Neutrophil (primary cell): ENCODE measurements around the gene ECHDC1.

Experiments used
- H3K27ac ChIP-seq: fragments of 200-600 bp; sonication (generic); 2 replicates; pipeline ENCODE4 v1.5.1; 2016; ENCODE audit warnings: mild to moderate bottlenecking, moderate library complexity
- H3K27me3 ChIP-seq: fragments of 200-600 bp; sonication (generic); 2 replicates; pipeline ENCODE4 v1.6.0; 2016; ENCODE audit warnings: mild to moderate bottlenecking
- H3K36me3 ChIP-seq: fragments of 200-600 bp; sonication (generic); 2 replicates; pipeline ENCODE4 v1.5.1; 2017
- H3K4me1 ChIP-seq, 2 experiments: fragments of 200-600 bp in 1 of 2; sonication (generic) in 1 of 2; 1 replicate in 1 of 2; 2 replicates in 1 of 2; pipeline versions ENCODE4 v1.5.1 to v1.6.1; 2013 to 2016; ENCODE audit warnings: low read depth in 1 of 2, low read length in 1 of 2, mild to moderate bottlenecking in 1 of 2, moderate library complexity in 1 of 2; ENCODE audit not compliant: control insufficient read depth in 1 of 2, insufficient read depth in 1 of 2
- H3K4me3 ChIP-seq, 2 experiments: fragments of 200-600 bp in 1 of 2; sonication (generic) in 1 of 2; 1 replicate in 1 of 2; 2 replicates in 1 of 2; pipeline ENCODE4 v1.5.1; 2013 to 2016; ENCODE audit warnings: low read depth in 1 of 2, low read length in 1 of 2, mild to moderate bottlenecking in 1 of 2, moderate library complexity in 1 of 2
- H3K9me3 ChIP-seq: fragments of 200-600 bp; sonication (generic); 2 replicates; pipeline ENCODE4 v1.5.1; 2016
- TF ChIP-seq, protein P1 (sequence below): fragments of 200-600 bp; sonication (generic); IDR thresholded peaks from 2 replicates; pipeline ENCODE4 v1.5.1; 2016; ENCODE audit warnings: antibody characterized with exemption

ECHDC1 gene

GRCh38 chr6:127300411-127300810 is 43.0 kb downstream of the ECHDC1 start:
- Histone ChIP-seq H3K27ac (no peak overlapping the region), H3K36me3 (peaks cover 9% of the 10 kb centered on the region), H3K27me3 (no peaks in the 10 kb centered on the region), H3K4me1 (no peaks in the 10 kb centered on the region), H3K9me3 (no peaks in the 10 kb centered on the region), H3K4me3 (no peak overlapping the region)
- TF ChIP-seq, protein P1, sequence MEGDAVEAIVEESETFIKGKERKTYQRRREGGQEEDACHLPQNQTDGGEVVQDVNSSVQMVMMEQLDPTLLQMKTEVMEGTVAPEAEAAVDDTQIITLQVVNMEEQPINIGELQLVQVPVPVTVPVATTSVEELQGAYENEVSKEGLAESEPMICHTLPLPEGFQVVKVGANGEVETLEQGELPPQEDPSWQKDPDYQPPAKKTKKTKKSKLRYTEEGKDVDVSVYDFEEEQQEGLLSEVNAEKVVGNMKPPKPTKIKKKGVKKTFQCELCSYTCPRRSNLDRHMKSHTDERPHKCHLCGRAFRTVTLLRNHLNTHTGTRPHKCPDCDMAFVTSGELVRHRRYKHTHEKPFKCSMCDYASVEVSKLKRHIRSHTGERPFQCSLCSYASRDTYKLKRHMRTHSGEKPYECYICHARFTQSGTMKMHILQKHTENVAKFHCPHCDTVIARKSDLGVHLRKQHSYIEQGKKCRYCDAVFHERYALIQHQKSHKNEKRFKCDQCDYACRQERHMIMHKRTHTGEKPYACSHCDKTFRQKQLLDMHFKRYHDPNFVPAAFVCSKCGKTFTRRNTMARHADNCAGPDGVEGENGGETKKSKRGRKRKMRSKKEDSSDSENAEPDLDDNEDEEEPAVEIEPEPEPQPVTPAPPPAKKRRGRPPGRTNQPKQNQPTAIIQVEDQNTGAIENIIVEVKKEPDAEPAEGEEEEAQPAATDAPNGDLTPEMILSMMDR = no peak

DNA sequence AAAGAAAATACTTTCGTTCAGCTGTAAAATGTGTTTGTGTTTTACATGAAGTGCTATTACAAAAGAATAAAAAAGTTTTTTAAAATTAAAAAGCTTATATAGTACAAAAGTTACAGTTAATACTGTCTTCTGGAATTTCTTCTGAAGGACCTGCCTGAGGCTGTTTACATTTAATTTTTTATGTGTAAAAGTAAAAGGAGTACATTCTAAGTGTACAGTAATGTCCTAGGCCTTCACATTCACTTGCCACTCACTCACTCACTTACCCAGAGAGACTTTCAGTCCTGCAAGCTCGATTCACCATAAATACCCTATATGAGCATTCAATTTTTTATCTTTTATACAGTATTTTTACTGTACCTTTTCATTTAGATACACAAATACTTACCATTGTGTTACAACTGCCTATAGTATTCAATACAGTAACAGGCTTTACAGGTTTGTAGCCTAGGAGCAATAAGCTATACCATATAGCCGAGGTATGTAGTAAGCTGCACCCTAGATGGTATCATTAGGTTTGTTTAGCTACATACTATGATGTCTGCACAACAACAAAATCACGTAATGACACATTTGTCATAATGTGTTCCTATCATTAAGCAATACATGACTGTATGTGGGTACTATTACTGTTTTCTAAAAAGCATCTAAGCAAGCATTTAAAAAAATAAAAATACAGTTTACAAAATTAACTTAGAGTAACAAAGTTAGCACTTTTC is 43.7 kb downstream of the ECHDC1 start:
- Histone ChIP-seq H3K27ac (no peak overlapping the region), H3K36me3 (peaks cover 14% of the 10 kb centered on the region), H3K4me1 (no peaks in the 10 kb centered on the region), H3K27me3 (no peaks in the 10 kb centered on the region), H3K4me3 (no peak overlapping the region), H3K9me3 (no peaks in the 10 kb centered on the region)
- TF ChIP-seq, protein P1 = no peak

GRCh38 chr6:127298475-127298874 is 44.9 kb downstream of the ECHDC1 start:
- Histone ChIP-seq H3K36me3 (peaks cover 14% of the 10 kb centered on the region), H3K4me1 (no peaks in the 10 kb centered on the region), H3K4me3 (no peak overlapping the region), H3K27ac (no peak overlapping the region), H3K27me3 (no peaks in the 10 kb centered on the region), H3K9me3 (no peaks in the 10 kb centered on the region)
- TF ChIP-seq, protein P1 = no peak

DNA sequence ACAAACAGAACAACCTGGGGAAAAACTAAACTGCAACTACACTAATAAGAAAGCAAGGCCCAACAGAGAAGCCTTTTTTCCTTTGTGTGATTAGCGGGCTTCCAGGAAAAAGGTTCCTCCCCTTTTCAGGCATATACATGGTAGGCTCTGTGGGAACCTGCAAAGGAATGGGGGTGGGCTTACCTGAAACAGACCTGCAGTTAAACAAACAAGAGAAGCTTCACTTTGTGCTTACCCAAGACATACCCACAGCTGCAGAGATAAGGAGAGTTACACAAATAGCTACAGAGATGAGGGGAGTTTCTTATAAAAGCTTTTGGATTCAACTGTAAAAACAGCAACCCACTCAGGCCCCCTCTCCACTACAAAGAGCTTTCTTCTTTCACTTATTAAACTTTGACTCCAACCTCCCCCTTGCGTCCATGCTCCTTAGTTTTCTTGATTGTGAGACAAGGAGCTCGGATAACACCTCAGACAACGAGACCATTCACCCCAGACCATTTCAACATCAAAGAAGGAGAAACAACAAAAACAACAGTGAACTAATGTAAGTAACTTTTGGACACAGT is 45.8 kb downstream of the ECHDC1 start:
- no peaks in the 10 kb centered on the region for H3K27me3 ChIP-seq
- peaks cover 14% of the 10 kb centered on the region for H3K36me3 ChIP-seq
- TF ChIP-seq, protein P1 = no peak
- H3K9me3 ChIP-seq = no peaks in the 10 kb centered on the region
- no peak overlapping the region for H3K4me3 ChIP-seq
- H3K27ac ChIP-seq = no peak overlapping the region
- no peaks in the 10 kb centered on the region for H3K4me1 ChIP-seq

DNA sequence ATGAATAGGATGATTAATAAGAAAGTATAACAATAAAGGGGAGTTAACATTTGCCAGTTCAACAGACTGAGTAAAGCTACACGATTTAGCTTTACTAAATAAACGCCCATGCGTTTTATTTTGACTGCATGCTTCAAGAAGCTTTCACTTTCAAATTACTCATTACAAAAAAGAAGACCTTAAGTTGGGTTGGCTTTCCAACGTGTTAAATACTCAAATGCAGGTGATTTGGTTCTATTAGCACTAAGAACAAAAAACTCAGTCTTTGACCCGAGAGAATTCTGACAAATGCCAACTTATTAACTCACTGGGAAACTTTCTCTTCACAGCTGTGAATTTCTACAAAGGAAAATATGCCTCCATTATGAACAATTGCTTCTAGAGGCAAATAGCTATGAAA is 51.9 kb downstream of the ECHDC1 start:
- H3K4me3 ChIP-seq = no peak overlapping the region

More for the DNA sequence above, 51.9 kb downstream of the ECHDC1 start:
- H3K9me3 ChIP-seq = no peaks in the 10 kb centered on the region
- no peak overlapping the region for H3K27ac ChIP-seq
- H3K27me3 ChIP-seq = no peaks in the 10 kb centered on the region
- TF ChIP-seq, protein P1 = no peak
- H3K4me1 ChIP-seq = no peaks in the 10 kb centered on the region
- peaks cover 58% of the 10 kb centered on the region for H3K36me3 ChIP-seq
